Measurements from ENCODE around the gene HMGCR. TPM values are rescaled to one million over a fixed set of nuclear protein-coding genes. Genes with fewer than 3 reads are reported as not detected.

Gene HMGCR
- polyA plus RNA-seq, 3 donors = 76.0 to 91.8 (median 84.6) TPM

DNA sequence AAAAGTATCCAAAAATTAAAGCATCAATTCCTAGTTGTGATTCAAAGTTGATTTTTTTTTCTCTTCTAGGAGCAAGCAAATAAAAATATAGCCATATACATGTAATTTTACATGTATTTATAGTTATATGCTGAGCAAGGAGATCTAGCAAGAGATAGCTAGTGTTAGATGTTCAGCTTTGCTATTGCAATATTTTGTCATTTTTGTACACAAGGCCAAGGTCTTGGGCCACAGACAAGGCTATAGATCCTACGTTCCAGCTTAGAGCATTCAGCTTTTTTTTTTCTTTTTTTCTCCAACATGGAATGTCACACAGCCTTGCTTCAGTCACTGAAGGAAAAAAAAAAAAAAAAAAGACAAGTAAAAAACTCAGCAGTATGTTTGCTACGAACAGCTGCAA is 36.8 kb downstream of the HMGCR start:
- peak; percentile 17 for DNase-seq

DNA sequence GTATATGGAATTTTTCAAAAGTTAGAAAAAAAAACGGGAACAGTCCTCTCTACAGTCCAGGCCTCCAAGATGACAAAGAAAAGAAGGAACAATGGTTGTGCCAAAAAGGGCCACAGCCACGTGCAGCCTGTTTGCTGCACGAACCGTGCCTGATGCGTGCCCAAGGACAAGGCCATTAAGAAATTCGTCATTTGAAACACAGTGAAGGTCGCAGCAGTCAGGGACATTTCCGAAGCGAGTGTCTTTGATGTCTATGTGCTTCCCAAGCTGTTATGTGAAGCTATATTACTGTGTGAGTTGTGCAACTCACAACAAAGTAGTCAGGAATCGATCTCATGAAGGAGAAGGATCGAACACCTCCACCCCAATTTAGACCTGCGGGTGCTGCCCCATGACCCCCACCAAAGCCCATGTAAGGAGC is 37.4 kb downstream of the HMGCR start:
- DNase-seq = no peak

DNA sequence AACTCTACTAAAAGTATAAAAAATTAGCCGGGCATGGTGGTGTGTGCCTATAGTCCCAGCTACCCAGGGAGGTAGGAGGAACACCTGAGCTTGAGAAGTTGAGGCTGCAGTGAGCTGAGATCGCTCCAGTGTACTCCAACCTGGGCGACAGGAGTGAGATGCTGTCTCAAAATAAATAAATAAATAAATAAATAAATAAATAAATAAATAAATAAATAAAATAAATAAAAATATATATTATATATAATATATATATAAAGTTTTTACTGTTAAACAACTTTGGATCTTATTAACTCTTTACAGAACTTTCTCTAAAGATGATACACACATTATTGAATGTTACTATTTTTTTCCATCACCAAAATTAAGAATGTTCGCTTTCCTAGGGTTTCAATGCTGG is 38.4 kb downstream of the HMGCR start:
- DNase-seq = no peak

DNA sequence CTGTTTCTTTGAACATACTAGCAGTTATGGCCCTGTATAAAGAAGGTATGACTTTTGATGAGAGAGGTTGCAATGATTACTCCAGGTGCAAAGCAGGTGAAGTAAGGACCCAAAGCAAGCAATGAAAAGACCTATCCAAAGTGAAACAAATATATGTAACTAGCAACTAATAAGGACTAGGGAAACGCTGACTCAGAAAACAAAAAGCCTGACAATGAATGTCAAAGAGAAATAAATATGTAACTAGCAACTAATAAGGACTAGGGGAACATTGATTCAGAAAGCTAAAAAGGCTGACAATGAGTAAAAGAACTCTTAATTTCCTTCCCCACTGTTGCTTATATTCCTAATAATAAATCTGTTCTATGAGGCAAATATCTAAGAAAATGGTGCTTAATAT is 43.1 kb downstream of the HMGCR start:
- DNase-seq = no peak

DNA sequence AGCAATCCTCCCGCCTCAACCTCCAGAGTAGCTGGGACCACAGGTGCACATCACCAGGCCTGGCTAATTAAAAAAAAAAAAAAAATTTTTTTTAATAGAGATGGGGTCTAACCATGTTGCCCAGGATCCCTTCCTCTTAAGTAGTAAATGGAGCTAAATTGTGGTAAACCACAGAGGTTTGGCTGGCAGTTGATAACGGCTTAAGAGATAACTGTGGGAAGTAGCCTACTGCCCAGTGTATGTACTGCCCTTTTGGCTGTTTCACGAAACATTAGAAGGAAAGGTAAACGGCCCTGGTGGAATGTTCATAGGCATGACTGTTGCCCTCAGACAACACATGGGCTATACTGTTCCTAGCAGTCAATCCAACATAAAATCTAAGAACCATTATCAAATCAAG is 44.4 kb downstream of the HMGCR start:
- no peak for DNase-seq

DNA sequence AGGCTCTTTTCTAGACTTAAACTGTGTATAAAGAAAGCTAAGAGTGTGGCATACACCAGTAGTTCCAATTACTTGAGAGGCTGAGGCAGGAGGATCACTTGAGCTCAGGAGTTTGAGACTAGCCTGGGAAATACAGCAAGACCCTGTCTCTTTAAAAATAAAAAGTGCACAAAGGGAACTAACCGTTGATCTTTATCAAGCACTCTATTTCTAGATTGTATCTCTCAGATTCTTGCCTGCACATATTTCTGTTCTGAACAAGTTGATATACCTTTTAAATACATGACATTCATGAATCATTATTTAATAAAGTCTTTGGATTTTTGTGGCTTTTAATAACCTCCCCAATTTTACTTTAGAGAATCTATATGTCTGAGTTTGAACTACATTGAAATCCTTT is 47.2 kb downstream of the HMGCR start:
- no peak for DNase-seq

DNA sequence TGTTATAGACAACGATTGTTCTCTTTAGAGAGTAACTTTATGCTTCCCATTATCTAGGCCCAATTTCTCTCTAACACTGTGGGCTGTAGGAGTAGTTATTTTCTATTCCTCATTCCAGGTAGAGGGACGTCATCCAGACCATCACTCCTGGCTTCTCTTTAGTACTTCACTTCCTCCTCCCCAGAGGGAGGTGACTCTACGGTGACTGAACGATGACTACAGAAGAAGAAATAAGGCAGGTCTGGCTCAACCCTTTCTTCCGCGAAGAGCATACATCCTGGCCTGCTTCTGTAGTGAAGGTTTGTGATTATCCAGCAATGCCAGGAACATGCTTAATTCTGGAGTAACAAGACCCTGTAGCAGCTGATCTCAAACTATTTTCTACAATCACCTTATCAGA is 50.8 kb downstream of the HMGCR start:
- no peak for DNase-seq

DNA sequence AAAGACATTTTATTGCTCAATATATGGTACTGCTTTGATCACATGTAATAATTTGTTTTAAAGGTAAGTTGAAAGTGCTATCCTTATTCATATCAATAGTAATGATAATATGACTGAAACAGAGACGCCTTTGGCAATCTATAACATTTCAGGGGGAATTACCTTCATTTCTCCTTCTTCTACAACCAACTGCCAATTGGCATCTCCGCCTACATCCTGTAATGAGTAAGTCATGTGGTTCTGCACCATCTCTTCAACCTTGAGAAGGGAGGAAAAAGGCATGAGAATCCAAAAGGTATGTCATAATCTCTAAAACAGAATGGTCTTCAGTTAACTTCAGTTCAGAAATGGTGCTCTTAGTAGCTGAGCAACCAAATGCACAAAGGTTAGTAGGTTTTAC is 52.4 kb downstream of the HMGCR start:
- DNase-seq = no peak

DNA sequence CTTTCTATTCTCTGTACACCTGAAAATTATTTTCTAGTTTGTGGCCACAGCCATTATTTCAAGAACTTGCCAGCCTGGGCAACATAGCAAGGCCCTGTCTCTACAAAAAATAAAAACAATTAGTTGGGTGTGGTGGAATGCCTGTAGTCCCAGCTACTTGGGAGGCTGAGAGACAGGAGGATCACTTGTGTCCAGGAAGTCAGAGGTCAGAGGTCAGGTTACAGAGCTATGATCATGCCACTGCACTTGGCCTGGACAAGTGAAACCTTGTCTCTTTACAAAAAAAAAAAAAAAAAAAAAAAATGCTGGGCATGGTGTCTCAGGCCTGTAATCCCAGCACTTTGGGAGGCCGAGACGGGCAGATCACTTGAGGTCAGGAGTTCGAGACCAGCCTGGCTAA is 58.3 kb downstream of the HMGCR start:
- no peak for DNase-seq

DNA sequence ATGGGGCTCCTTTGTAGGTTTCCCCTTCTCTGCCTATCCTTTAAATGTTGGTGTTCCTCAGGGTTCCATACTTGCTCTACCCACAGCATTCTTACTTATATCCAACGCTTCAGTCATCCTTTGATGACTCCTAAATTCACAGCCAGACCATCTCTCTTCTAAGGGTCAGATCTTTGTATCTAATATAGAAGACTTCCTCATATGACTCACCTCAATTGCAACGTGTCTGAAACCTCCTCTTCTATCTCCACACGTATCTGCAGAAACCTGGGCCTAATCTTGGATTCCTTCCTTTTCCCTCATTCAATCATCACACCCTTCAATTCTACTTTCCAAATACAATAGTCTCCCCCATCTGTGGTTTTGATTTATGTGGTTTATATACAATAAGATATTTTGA is 68.3 kb downstream of the HMGCR start:
- DNase-seq = no peak

Other genes starting within 250 kb of the HMGCR start
- under 1 TPM; 0.43 to 0.66 (median 0.46) TPM for gene ANKRD31, start 100.3 kb upstream of the HMGCR start, polyA plus RNA-seq (ENCODE audit: insufficient read length in 3 of 3)
- 10 to 100 TPM; 52.0 to 57.2 (median 57.1) TPM for gene CERT1, start 174.4 kb downstream of the HMGCR start, polyA plus RNA-seq (ENCODE audit: insufficient read length in 3 of 3)
- 10 to 100 TPM; 21.3 to 32.3 (median 31.2) TPM for gene POLK, start 174.7 kb downstream of the HMGCR start, polyA plus RNA-seq (ENCODE audit: insufficient read length in 3 of 3)